Measurements from ENCODE around the gene SERPINA4.
"Not testable (repeated sequence)": the region's sequence is repeated elsewhere in the genome, so short reads cannot be mapped to it uniquely, and the experiment has no call there.

The SERPINA4 gene

DNA sequence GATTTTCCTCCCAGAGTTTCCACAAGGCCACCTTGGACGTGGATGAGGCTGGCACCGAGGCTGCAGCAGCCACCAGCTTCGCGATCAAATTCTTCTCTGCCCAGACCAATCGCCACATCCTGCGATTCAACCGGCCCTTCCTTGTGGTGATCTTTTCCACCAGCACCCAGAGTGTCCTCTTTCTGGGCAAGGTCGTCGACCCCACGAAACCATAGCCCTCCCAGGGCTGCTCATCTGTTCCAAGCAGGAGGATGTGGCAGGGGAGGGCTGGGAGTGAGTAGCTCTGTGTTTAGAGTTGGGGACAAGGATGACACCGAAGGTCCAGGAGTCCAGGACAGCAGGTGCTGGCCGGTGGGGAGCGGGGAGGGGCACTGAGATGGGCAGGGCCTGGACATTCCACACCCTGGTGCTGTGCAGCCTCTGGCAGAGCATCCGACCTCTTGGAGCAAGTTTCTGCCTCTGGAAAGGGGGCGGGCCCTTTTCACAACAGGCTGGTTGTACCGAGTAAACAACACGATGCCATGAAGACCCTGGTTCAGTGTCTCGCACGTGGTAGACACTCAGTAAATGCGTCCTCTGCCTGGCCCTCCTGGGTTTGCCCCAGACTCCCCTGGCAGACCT lies 8.2 kb downstream of the SERPINA4 start:
- no peak for DNase-seq

- DNase-seq, result no peak
These were observed 8.8 kb downstream of the SERPINA4 start for GRCh38 chr14:94570002-94570400.

DNA sequence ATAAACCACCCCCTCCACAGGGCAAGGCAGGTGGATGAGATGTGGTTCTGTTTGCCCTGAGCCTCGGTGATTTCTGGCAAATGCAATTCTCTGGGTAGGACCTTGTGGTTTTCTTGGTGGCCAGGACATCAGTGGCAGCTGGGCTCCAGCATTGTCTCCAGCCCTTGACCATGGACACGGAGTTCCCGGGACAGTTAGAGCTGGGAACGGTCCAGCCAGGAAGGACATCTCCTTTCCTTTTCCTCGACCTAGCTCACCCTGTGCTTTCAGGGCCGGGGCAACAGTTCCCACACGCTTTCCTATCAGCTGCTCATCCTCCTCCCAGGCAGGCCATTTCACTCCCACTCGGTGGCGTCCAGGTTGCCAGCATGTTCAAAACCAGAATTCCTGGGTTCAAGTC lies 9.2 kb downstream of the SERPINA4 start:
- DNase-seq, result no peak

DNA sequence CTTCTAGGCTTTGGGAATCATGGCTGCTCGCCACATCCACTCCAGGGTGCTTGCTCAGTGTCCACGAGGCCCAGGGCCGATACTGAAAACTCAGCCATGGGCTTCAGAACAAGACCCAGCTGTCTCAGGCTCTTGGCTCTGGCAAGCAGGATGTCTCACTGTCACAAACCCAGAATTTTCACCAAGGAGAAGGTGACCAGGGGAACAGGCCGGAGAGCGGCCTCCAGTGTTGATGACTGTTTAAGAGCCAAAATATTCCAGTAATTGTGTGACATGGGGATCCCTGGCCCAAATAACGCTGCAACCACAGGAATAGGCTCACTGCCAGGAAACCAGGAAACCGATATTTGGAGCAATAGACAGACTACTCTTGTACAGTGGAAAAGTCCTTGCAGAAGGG lies 10.2 kb downstream of the SERPINA4 start:
- DNase-seq, result no peak

GRCh38 chr14:94571950-94572349 lies 10.7 kb downstream of the SERPINA4 start:
- DNase-seq, result no peak

GRCh38 chr14:94572637-94573303 lies 11.5 kb downstream of the SERPINA4 start:
- no peak for DNase-seq

DNA sequence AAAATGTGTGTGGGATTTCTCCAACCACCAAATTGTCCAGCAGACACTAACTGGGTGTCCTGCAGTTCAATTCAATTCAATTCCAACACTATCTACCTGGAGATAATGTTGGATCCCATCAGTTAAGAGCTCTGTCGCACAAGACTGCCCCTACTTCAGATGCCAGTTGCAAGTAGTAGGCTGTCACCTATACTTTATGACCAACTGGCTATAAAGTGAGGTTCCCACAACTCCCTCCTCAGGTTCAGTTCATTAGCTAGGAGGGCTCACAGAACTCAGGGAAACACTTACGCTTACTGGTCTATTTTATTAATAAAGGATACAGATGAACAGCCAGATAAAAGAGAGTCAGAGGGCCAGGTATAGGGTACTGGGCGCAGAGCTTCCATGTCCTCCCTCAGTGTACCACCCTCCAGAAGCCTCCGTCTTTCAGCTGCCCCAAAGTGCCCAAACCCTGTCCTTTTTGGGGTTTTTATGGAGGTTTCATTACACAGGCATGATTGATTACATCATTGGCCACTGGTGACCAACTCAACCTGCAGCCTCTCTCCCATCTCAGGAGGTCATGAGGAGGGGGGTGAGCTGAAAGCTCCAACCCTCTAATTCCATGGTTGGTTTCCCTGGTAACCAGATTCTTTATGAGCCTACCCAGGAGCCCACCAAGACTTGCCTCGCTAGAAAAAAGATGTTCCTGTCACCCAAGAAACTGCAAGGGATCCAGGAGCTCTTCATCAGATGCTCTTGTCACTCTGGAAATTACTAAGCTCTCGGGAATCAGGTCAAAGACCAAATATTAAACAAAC lies 12.4 kb downstream of the SERPINA4 start:
- DNase-seq, result no peak

DNA sequence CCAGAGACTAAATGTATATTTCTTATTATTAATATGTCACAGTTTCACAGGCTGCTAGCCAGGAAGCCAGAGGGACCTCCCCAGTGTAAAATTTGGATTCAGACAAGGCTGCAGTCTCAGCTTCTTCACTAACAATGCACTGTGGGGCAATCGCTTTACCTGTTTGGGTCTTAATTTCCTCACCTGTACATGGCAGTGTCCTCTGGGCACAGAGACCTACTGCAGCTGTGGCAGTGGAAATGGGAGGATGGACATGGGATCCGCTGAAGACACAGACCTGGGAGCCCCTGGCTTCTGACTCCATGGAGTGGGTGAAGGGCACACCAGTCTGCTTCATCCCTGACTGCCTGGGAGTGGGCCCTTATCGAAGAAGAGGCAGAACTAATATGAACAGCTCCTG lies 13.1 kb downstream of the SERPINA4 start:
- no peak for DNase-seq

DNA sequence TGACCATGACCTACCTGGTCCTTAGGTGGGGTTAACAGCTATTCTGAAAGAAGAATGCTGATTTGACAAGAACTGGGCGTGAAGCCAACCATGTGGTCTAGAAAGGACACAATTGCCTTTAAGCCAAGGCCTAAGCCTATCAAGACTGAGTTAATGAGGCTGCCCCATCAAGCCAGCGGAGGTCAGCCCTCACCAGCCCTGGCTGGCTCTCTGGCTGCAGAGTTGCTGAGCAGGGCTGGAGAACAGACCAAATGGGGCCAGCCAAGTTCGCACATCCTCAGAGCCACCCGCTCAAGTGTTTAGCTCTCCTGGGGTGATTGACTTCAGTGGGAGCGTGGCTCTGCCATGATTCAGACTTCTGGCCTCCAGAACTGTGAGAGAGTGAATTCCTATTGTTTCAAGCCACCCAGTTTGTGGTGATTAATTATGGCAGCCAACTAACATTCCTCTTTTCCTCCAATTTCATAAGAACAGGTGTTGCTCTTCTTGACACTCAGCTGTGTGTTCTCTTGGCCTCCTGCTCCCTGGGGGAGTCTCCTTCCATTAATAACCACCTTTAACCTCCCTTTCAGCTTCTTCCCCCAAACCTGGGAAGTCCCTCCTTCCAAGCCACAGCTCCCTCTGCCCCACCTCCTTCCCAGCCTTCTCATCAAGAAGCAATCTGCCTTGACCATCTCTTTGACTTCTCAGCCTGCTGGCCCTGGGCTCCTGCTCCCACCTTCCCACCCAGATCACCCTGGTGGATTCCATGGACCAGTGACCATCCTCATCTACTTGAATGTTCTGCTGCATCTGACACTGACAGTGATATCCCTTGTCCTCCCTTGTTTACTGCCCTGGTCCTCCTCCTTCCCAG lies 14.7 kb downstream of the SERPINA4 start:
- peak; percentile 33 for DNase-seq

DNA sequence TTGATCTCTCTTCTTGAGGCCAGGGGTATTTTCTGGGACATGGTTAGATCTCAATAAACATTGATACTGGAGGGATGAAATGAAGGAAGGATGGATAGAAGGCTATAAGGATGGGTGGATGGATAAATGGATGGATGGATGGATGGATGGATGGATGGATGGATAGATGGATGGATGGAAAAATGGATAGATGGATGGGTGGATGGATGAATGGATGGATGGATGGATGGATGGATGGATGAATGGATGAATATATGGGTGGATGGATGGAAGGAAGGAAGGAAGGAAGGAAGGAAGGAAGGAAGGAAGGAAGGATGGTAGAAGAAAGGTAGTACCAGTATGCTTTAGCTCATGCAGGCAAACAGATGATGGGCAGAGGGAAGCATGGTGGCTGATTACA lies 16.2 kb downstream of the SERPINA4 start:
- DNase-seq, result not testable (repeated sequence)

GRCh38 chr14:94578712-94579111 lies 17.5 kb downstream of the SERPINA4 start:
- DNase-seq, result no peak

- no peak for DNase-seq
These were observed 20.1 kb downstream of the SERPINA4 start, which contains the start of gene SERPINA5 for GRCh38 chr14:94581127-94581999. TSS of gene SERPINA5 (plus strand) at chr14:94581426. CDS start at chr14:94587363, 5,937 bp downstream.

GRCh38 chr14:94582199-94582750 lies 21.0 kb downstream of the SERPINA4 start:
- DNase-seq, result no peak

DNA sequence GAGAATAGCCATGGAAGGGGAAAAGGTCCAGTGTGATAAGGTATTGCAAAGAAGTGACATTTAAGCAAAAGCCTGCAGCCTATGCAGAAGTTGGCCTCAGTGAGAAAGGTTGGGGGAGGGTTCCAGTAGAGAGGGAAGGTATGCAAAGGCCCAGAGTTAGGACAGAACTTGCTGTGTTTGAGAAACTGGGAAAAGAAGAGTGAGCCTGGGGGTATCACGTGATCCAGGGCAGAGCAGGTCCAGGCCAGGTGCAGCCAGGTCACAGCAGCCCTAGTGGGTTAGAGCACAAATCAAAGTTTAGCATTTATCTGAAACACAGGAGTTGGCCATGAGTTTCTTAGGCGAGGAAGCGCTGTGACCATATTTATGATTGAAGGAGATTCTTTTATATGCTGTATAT lies 21.6 kb downstream of the SERPINA4 start:
- DNase-seq, result no peak

- no peak for DNase-seq
These were observed 22.3 kb downstream of the SERPINA4 start for GRCh38 chr14:94583557-94583956.

DNA sequence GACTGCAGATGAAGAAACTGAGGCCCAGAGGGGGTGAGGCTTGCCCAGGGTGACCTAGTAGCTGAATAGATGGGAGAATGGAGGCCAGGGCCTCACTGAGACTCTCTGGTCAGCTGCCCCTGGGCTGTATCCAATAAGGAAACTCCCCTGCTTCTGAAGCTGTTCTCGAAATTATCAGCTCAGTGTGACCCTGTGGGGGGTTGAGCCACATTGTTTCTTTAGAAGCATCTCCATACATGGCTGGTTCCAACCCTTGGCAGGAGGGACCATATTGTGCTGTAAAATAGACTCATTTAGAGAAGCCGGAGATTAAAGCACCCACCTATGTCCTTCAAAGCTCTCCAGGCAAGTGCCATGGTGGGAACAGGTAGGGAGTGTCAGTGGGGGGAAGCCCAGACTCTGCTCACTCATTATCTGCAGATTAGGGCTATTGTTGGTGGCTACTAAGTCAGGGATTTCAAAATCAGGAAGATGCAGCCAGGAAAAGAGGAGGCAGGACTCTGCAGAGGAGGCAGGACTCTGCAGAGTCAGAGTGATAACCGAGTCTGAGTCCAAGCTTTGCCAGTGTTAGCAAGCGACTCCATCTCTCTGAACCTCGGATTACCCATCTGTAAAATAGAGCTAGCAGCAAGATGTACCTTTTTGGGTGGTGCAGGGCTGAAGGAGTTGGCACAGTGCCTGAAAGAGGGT lies 23.5 kb downstream of the SERPINA4 start:
- DNase-seq, result no peak

- DNase-seq, result no peak
These were observed 25.4 kb downstream of the SERPINA4 start for GRCh38 chr14:94586635-94587034.

DNA sequence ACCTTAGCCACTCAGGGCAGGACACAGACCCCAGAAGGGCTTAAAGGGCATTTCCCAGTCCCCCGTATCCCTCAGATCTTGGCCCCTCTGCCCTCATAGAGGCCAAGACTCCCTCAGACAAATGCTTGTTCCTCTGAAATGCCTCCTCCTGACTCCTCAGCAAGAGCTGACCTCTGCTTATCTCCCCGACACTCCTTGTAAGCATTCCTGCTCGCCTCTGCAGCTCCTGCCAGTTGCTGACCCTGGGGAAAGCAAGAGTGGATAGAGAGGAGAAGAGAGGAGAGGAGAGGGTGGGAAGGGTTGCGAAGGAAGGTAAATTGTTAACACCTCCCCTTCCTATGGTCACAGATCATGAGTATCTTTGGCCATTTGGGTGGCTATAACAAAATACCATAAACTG lies 27.1 kb downstream of the SERPINA4 start:
- DNase-seq, result no peak

- DNase-seq, result no peak
These were observed 29.8 kb downstream of the SERPINA4 start for GRCh38 chr14:94591073-94591472.

DNA sequence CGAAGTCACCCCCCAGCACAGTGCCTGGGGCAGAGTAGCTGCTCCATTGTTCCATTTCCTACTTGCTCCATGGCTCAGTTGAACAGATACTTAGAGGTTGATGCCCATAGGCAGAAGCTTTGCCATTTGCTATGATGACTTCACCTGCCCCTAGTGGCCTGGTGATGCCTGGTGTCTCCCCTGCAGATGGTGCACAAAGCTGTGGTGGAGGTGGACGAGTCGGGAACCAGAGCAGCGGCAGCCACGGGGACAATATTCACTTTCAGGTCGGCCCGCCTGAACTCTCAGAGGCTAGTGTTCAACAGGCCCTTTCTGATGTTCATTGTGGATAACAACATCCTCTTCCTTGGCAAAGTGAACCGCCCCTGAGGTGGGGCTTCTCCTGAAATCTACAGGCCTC lies 30.6 kb downstream of the SERPINA4 start:
- DNase-seq, result no peak

DNA sequence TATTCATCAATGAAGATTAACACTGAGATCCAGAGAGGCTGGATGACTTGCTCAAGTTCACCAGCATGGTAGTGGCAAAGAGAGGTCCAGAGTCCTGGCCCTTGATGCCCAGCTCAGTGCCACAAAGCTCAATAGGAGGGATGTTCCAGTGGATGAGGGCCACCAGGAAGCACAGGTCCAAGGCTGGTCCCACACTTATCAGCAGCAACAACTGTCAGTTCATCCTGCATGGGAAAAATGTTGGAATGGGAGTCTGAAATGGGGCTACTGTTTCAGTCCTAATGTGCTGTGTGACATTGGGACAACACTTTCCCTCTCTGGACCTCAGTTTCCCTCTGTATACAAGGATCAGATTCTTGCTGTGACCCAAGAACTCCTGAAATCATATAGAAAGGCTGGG lies 31.2 kb downstream of the SERPINA4 start:
- DNase-seq, result no peak
